OCI-LY7 (cell line): ENCODE results near the gene GSTT2. TPM values are rescaled to one million over a fixed set of nuclear protein-coding genes. Genes with fewer than 3 reads are reported as not detected.
"Not testable (repeated sequence)": the region's sequence is repeated elsewhere in the genome, so short reads cannot be mapped to it uniquely, and the experiment has no call there.

ENCODE experiments used
- BruUV-seq: library from RNA; stranded (reverse); fragments of 400-500 nt; replicated peaks from 2 replicates; lab custom pipeline; 2021; lab: Mats Ljungman, UMichigan
- CTCF ChIA-PET: fragments of 300-600 bp; sonication (Branson Sonifier 250); formaldehyde crosslinking; loops from one replicate; lab custom pipeline; 2022; ENCODE audit warnings: antibody characterized with exemption; ENCODE audit not compliant: unreplicated experiment; lab: Charles Lee
- POLR2A ChIA-PET: fragments of 300-600 bp; sonication (Branson Sonifier 250); formaldehyde crosslinking; loops from one replicate; lab custom pipeline; 2022; ENCODE audit warnings: antibody characterized with exemption; lab: Charles Lee
- DNase-seq: peaks from one replicate; pipeline ENCODE4 v3.0.0-alpha.2; 2015; ENCODE audit warnings: low spot score
- H2AFZ ChIP-seq: fragments of 200-600 bp; sonication (generic), shearing (Covaris generic); 2 replicates; pipeline ENCODE4 v1.6.1; 2014; ENCODE audit warnings: mild to moderate bottlenecking, antibody characterized with exemption, low read length, moderate library complexity
- H3K27ac ChIP-seq: fragments of 200-600 bp; sonication (generic); 2 replicates; pipeline ENCODE4 v1.5.1; 2014; ENCODE audit warnings: mixed run types, low read depth, mild to moderate bottlenecking, moderate library complexity, low read length, inconsistent platforms; ENCODE audit not compliant: poor library complexity, severe bottlenecking
- H3K36me3 ChIP-seq: fragments of 200-600 bp; sonication (generic); 2 replicates; pipeline ENCODE4 v1.6.1; 2014; ENCODE audit warnings: mild to moderate bottlenecking, antibody characterized with exemption, low read length, moderate library complexity, mixed read lengths; ENCODE audit not compliant: insufficient read depth
- H3K4me1 ChIP-seq: fragments of 200-600 bp; sonication (generic); 2 replicates; pipeline ENCODE4 v1.5.1; 2014; ENCODE audit warnings: mild to moderate bottlenecking, low read length; ENCODE audit not compliant: insufficient read depth, poor library complexity, severe bottlenecking
- H3K4me2 ChIP-seq: fragments of 200-600 bp; sonication (generic); 2 replicates; pipeline ENCODE4 v1.6.1; 2014; ENCODE audit warnings: mild to moderate bottlenecking, low read length
- H3K4me3 ChIP-seq: fragments of 200-600 bp; sonication (generic); 2 replicates; pipeline ENCODE4 v1.5.1; 2014; ENCODE audit warnings: mild to moderate bottlenecking, low read depth, low read length; ENCODE audit not compliant: poor library complexity, severe bottlenecking
- H3K79me2 ChIP-seq: fragments of 200-600 bp; sonication (generic); 2 replicates; pipeline ENCODE4 v1.6.1; 2016; ENCODE audit warnings: low read depth, mild to moderate bottlenecking, low read length, moderate library complexity, mixed read lengths; ENCODE audit not compliant: insufficient read depth
- H3K9me2 ChIP-seq: fragments of 200-600 bp; sonication (generic); 2 replicates; pipeline ENCODE4 v1.6.1; 2016; ENCODE audit warnings: mild to moderate bottlenecking, low read length, mixed read lengths; ENCODE audit not compliant: insufficient read depth
- H3K9me3 ChIP-seq: fragments of 200-600 bp; sonication (generic); 2 replicates; pipeline ENCODE4 v1.6.1; 2014; ENCODE audit warnings: mild to moderate bottlenecking, mixed run types, low read length, mixed read lengths
- H4K20me1 ChIP-seq: fragments of 200-600 bp; sonication (generic); 2 replicates; pipeline ENCODE4 v1.6.1; 2014; ENCODE audit warnings: mild to moderate bottlenecking, antibody characterized with exemption, low read length, moderate library complexity, mixed read lengths; ENCODE audit not compliant: insufficient read depth
- intact Hi-C: fragments of 100-400 bp; cut with micrococcal nuclease; formaldehyde crosslinking; loops from one replicate; pipeline ENCODE4 v1.10.0; 2022; ENCODE audit not compliant: unreplicated experiment
- total RNA-seq, 2 experiments: library from RNA; depleted of rRNA in 1 of 2; stranded (reverse); fragments of >200 nt in 1 of 2; shearing (Covaris generic) in 1 of 2; gene quantifications; 2 replicates each; pipeline ENCODE4 v1.2.3, GENCODE V29; 2014 to 2022

The GSTT2 gene
- total RNA-seq, 2 experiments from 2014 or later = not detected

DNA sequence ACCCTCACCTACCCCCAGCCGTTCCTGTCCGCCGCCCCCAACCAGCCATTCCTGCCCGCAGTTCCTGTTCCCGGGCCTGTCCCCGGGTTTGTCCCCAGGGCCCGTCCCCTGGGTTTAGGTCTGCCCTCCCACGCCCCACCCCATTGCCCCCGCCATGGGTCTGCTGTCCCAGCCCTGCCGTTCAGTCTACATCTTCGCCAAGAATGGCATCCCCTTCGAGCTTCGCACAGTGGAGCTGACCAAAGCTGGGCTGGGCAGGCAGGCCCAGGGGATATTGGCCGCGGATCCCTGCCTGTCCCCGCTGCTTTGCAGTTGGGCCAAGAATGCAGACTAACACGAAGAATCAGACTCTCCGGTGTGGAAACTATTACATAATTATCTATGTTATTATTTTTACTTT is 30.2 kb upstream of the GSTT2 start:
- DNase-seq, H3K4me3 ChIP-seq, CTCF ChIA-PET, H3K9me2 ChIP-seq, H2AFZ ChIP-seq, H3K4me2 ChIP-seq, H3K36me3 ChIP-seq, POLR2A ChIA-PET, H4K20me1 ChIP-seq, H3K79me2 ChIP-seq, H3K27ac ChIP-seq, H3K9me3 ChIP-seq, BruUV-seq, H3K4me1 ChIP-seq: not testable (repeated sequence)
- intact Hi-C loops = loop anchor here (5.0 kb wide), 1 partner anchor 43 kb away; no protein-coding TSS in a partner anchor

DNA sequence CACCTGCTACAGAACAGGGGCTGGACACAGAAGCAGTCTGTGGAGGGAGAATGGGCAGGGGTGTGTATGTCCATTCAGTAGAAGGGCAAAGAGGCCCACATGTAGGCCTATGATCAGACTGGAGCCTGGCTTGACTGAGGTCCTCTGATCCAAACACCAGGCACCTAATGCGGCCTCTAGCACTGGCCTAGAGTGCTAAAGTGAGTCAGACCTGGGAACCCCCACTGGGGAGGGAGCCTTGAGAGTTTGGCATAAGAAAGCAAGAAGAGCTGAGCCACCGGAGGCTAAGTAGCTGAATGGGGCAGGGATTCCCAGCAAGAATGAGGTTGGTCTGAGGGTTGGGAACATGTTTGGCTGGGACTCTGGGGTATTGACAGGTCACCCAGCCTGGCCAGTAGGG is 28.6 kb upstream of the GSTT2 start:
- H3K4me2 ChIP-seq = not testable (repeated sequence)
- intact Hi-C loops = loop anchor here (5.0 kb wide), 1 partner anchor 41 kb away; no protein-coding TSS in a partner anchor

DNA sequence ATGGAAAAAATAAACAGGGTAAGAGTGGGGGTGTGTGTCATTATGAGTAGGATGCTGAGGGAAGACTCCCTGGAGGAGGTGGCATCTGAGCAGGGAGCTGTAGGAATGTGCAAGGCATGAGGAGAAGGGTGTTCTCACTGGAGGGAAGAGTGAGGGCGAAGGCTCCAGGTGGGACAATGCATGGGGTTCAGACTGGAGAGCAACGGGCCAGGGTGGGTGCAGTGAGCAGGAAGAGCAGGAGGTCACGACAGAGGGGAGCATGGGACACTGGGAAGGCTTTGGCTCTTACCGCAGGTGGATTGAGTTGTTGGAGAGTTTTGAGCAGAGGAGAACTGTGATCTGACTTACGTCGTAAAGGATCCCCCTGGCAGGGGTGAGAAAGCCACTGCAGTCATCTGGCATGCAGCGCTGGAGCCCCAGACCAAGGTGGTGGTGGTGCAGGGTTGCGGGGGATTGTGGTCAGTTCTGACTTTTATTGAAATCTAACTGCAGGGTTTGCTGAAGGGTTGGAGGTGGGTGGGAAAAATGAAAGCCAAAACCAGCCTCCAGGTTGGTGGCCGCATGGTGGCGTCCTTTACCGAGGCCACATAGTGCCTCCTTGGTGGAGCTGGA is 27.0 kb upstream of the GSTT2 start:
- H3K4me2 ChIP-seq, H3K4me1 ChIP-seq, H3K9me2 ChIP-seq, BruUV-seq, POLR2A ChIA-PET, DNase-seq, H3K36me3 ChIP-seq, H3K79me2 ChIP-seq, H3K9me3 ChIP-seq, H3K27ac ChIP-seq, H3K4me3 ChIP-seq, CTCF ChIA-PET, H4K20me1 ChIP-seq, H2AFZ ChIP-seq: not testable (repeated sequence)
- intact Hi-C loops = loop anchor here (5.0 kb wide), 1 partner anchor 39 kb away; no protein-coding TSS in a partner anchor

More for the DNA sequence above, 28.6 kb upstream of the GSTT2 start:
- H3K27ac ChIP-seq, H3K4me3 ChIP-seq, H3K9me3 ChIP-seq, CTCF ChIA-PET, H3K9me2 ChIP-seq, H4K20me1 ChIP-seq, H3K36me3 ChIP-seq, POLR2A ChIA-PET, BruUV-seq, H2AFZ ChIP-seq, H3K4me1 ChIP-seq, H3K79me2 ChIP-seq, DNase-seq: not testable (repeated sequence)

DNA sequence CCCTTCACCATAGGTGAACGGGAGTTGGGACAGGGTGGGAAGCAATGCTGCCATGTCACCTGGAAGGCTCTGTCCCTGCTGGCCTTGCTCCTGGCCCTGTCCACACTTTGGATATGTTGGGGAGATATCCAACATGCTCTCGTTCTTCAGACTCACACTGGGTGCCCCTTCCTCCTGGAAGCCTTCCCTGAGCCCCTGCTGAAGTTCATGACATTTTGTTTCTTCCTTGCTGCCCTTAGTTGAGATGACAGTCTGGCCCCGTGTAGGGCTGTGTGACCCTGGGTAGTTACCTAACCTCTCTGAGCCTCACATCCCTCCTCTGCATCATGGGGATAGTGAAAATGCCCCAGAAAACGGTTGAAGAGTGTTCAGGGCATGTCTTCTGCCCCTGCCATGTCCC is 26.4 kb upstream of the GSTT2 start:
- DNase-seq, H2AFZ ChIP-seq, H4K20me1 ChIP-seq, H3K4me3 ChIP-seq, CTCF ChIA-PET, H3K79me2 ChIP-seq, POLR2A ChIA-PET, H3K9me2 ChIP-seq, H3K4me1 ChIP-seq, BruUV-seq, H3K9me3 ChIP-seq, H3K36me3 ChIP-seq, H3K27ac ChIP-seq, H3K4me2 ChIP-seq: not testable (repeated sequence)
- intact Hi-C loops = loop anchor here (5.0 kb wide), 1 partner anchor 39 kb away; no protein-coding TSS in a partner anchor

DNA sequence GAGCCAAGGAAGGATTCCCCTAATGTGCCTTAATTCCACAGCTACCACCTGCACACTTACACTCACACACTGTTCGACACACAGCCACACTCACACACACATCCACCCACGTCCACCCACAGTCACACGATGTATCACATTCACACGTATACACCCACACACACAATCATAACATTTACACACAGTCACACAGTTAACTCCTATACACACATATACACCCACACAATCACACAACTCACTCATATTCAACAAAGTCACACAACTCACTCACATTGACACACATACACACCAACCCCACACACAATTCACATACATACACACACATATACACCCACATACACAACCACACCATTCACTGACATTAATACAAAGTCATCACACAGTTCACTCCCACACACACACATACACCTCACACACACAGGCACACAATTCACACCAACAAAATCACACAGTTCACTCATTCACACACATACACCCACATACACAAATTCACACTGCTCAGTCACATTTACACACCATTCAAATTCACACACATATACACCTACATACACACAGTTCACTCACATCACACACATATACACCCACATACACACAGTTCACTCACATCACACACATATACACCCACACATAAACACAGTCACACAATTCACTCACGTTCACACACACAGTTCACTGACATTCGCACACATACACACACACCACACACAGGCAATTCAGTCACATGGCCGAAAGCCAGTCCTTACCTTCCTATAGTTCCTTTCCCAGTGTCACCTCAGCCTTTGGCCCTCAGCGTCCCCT is 25.5 kb upstream of the GSTT2 start:
- POLR2A ChIA-PET, DNase-seq: not testable (repeated sequence)

DNA sequence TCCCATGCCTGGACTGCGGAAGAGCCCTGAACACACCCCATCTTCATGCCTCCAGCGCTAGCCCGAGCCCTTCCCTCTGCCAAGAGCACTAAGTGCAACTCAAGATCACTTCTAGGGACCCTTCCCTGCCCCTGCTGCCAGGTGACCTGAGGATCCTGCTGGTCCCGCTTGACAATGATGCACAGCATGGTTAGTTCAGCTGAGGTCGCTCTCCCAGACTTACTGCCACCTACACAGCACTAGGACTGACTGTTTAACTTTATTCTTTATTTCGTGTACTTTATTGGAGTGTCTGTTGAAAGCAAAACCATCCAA is 25.0 kb upstream of the GSTT2 start:
- intact Hi-C loops = loop anchor here (5.0 kb wide), 2 partner anchors 37 to 93 kb away; no protein-coding TSS in a partner anchor
- H2AFZ ChIP-seq, POLR2A ChIA-PET, DNase-seq, H3K9me3 ChIP-seq, CTCF ChIA-PET, H3K4me3 ChIP-seq, H3K4me2 ChIP-seq, H4K20me1 ChIP-seq, H3K36me3 ChIP-seq, H3K9me2 ChIP-seq, H3K27ac ChIP-seq, H3K79me2 ChIP-seq, BruUV-seq, H3K4me1 ChIP-seq: not testable (repeated sequence)

More for the DNA sequence above, 25.5 kb upstream of the GSTT2 start:
- H3K4me3 ChIP-seq, H3K36me3 ChIP-seq, H3K9me2 ChIP-seq, H3K27ac ChIP-seq, CTCF ChIA-PET, H4K20me1 ChIP-seq, H3K79me2 ChIP-seq, H3K4me2 ChIP-seq, H3K9me3 ChIP-seq, H2AFZ ChIP-seq, H3K4me1 ChIP-seq, BruUV-seq: not testable (repeated sequence)
- intact Hi-C loops = loop anchor here (5.0 kb wide), 1 partner anchor 38 kb away; no protein-coding TSS in a partner anchor
